ENCODE results near the gene DACH2.

Gene DACH2

GRCh38 chrX:86322913-86323312 lies 174.7 kb downstream of the DACH2 start:
- no peak for DNase-seq (ENCODE audit: low spot score)

GRCh38 chrX:86329174-86329573 lies 180.9 kb downstream of the DACH2 start:
- no peak for DNase-seq (ENCODE audit: low spot score)

- no peak for DNase-seq (ENCODE audit: low spot score)
These were observed 200.4 kb downstream of the DACH2 start for GRCh38 chrX:86348669-86349068.

GRCh38 chrX:86349115-86349514 lies 200.9 kb downstream of the DACH2 start:
- DNase-seq (ENCODE audit: low spot score) = no peak

- DNase-seq (ENCODE audit: low spot score) = no peak
These were observed 221.8 kb downstream of the DACH2 start for GRCh38 chrX:86369847-86370630.

- no peak for DNase-seq (ENCODE audit: low spot score)
These were observed 222.7 kb downstream of the DACH2 start for GRCh38 chrX:86370927-86371326.

- DNase-seq (ENCODE audit: low spot score) = no peak
These were observed 231.0 kb downstream of the DACH2 start for GRCh38 chrX:86379209-86379608.

GRCh38 chrX:86383681-86384540 lies 235.7 kb downstream of the DACH2 start:
- no peak for DNase-seq (ENCODE audit: low spot score)

GRCh38 chrX:86407371-86407770 lies 259.1 kb downstream of the DACH2 start:
- no peak for DNase-seq (ENCODE audit: low spot score)

- no peak for DNase-seq (ENCODE audit: low spot score)
These were observed 273.5 kb downstream of the DACH2 start for GRCh38 chrX:86421771-86422170.

GRCh38 chrX:86436116-86436515 lies 287.9 kb downstream of the DACH2 start:
- DNase-seq (ENCODE audit: low spot score) = no peak

- DNase-seq (ENCODE audit: low spot score) = no peak
These were observed 307.2 kb downstream of the DACH2 start for GRCh38 chrX:86455495-86455894.

GRCh38 chrX:86460760-86461159 lies 312.5 kb downstream of the DACH2 start:
- no peak for DNase-seq (ENCODE audit: low spot score)

GRCh38 chrX:86504297-86504696 lies 356.0 kb downstream of the DACH2 start:
- DNase-seq (ENCODE audit: low spot score) = no peak

- DNase-seq (ENCODE audit: low spot score) = no peak
These were observed 359.1 kb downstream of the DACH2 start for GRCh38 chrX:86507331-86507730.

- no peak for DNase-seq (ENCODE audit: low spot score)
These were observed 431.5 kb downstream of the DACH2 start for GRCh38 chrX:86579777-86580176.

- no peak for DNase-seq (ENCODE audit: low spot score)
These were observed 456.4 kb downstream of the DACH2 start for GRCh38 chrX:86604607-86605006.

GRCh38 chrX:86696951-86697350 lies 548.7 kb downstream of the DACH2 start:
- no peak for DNase-seq (ENCODE audit: low spot score)

GRCh38 chrX:86711531-86712180 lies 563.4 kb downstream of the DACH2 start:
- no peak for DNase-seq (ENCODE audit: low spot score)

GRCh38 chrX:86714441-86714840 lies 566.2 kb downstream of the DACH2 start:
- no peak for DNase-seq (ENCODE audit: low spot score)

GRCh38 chrX:86724277-86724676 lies 576.0 kb downstream of the DACH2 start:
- no peak for DNase-seq (ENCODE audit: low spot score)

GRCh38 chrX:86747091-86747490 lies 598.8 kb downstream of the DACH2 start:
- no peak for DNase-seq (ENCODE audit: low spot score)

- no peak for DNase-seq (ENCODE audit: low spot score)
These were observed 657.0 kb downstream of the DACH2 start for GRCh38 chrX:86805241-86805640.

Data from HuH-7 (cell line).